ENCODE measurements around the gene RNF11. TPM values are rescaled to one million over a fixed set of nuclear protein-coding genes. Genes with fewer than 3 reads are reported as not detected.
"Not testable (repeated sequence)": the region's sequence is repeated elsewhere in the genome, so short reads cannot be mapped to it uniquely, and the experiment has no call there.

The RNF11 gene
- polyA plus RNA-seq (2012; ENCODE audit: insufficient read depth, insufficient read length): 40.6 TPM

GRCh38 chr1:51235673-51236530 lies at the start of gene RNF11:
Gene RNF11, plus strand, starts transcription at chr1:51236273. Its CDS starts 484 bp downstream, at chr1:51236757.
- peak; percentile 77 for DNase-seq (ENCODE audit: low read depth, low spot score)
- H3K4me3 ChIP-seq (ENCODE audit: low read length): peak within 1 kb of the TSS; percentile 93

GRCh38 chr1:51188230-51188629 lies 47.8 kb upstream of the RNF11 start:
- no peak overlapping the region for H3K4me3 ChIP-seq (ENCODE audit: low read length)

GRCh38 chr1:51189421-51190073 lies 46.5 kb upstream of the RNF11 start:
- no peak overlapping the region for H3K4me3 ChIP-seq (ENCODE audit: low read length)
- DNase-seq (ENCODE audit: low read depth, low spot score): peak; percentile 63

More at GRCh38 chr1:51188230-51188629, 47.8 kb upstream of the RNF11 start:
- DNase-seq (ENCODE audit: low read depth, low spot score): no peak

GRCh38 chr1:51190961-51191360 lies 45.1 kb upstream of the RNF11 start:
- no peak for DNase-seq (ENCODE audit: low read depth, low spot score)
- H3K4me3 ChIP-seq (ENCODE audit: low read length): no peak overlapping the region

- peak; percentile 66 for DNase-seq (ENCODE audit: low read depth, low spot score)
Measured at GRCh38 chr1:51192213-51192843, 43.7 kb upstream of the RNF11 start.

GRCh38 chr1:51193564-51193963 lies 42.5 kb upstream of the RNF11 start:
- no peak for DNase-seq (ENCODE audit: low read depth, low spot score)
- no peak overlapping the region for H3K4me3 ChIP-seq (ENCODE audit: low read length)

More at GRCh38 chr1:51192213-51192843, 43.7 kb upstream of the RNF11 start:
- no peak overlapping the region for H3K4me3 ChIP-seq (ENCODE audit: low read length)

GRCh38 chr1:51203121-51203873 lies 32.8 kb upstream of the RNF11 start:
- H3K4me3 ChIP-seq (ENCODE audit: low read length): no peak overlapping the region
- peak; percentile 66 for DNase-seq (ENCODE audit: low read depth, low spot score)

- no peak overlapping the region for H3K4me3 ChIP-seq (ENCODE audit: low read length)
- no peak for DNase-seq (ENCODE audit: low read depth, low spot score)
Measured at GRCh38 chr1:51203874-51204245, 32.2 kb upstream of the RNF11 start.

GRCh38 chr1:51210055-51210454 lies 26.0 kb upstream of the RNF11 start:
- no peak for DNase-seq (ENCODE audit: low read depth, low spot score)

GRCh38 chr1:51210676-51211075 lies 25.4 kb upstream of the RNF11 start:
- no peak for DNase-seq (ENCODE audit: low read depth, low spot score)

More at GRCh38 chr1:51210055-51210454, 26.0 kb upstream of the RNF11 start:
- no peak overlapping the region for H3K4me3 ChIP-seq (ENCODE audit: low read length)

GRCh38 chr1:51214615-51215131 lies 21.4 kb upstream of the RNF11 start:
- DNase-seq (ENCODE audit: low read depth, low spot score): peak; percentile 77
- H3K4me3 ChIP-seq (ENCODE audit: low read length): no peak overlapping the region

More at GRCh38 chr1:51210676-51211075, 25.4 kb upstream of the RNF11 start:
- no peak overlapping the region for H3K4me3 ChIP-seq (ENCODE audit: low read length)

- no peak overlapping the region for H3K4me3 ChIP-seq (ENCODE audit: low read length)
- DNase-seq (ENCODE audit: low read depth, low spot score): no peak
Measured at GRCh38 chr1:51215169-51215568, 20.9 kb upstream of the RNF11 start.

GRCh38 chr1:51216631-51217030 lies 19.4 kb upstream of the RNF11 start:
- no peak overlapping the region for H3K4me3 ChIP-seq (ENCODE audit: low read length)
- no peak for DNase-seq (ENCODE audit: low read depth, low spot score)

- no peak for DNase-seq (ENCODE audit: low read depth, low spot score)
Measured at GRCh38 chr1:51217101-51217500, 19.0 kb upstream of the RNF11 start.

GRCh38 chr1:51218570-51218969 lies 17.5 kb upstream of the RNF11 start:
- DNase-seq (ENCODE audit: low read depth, low spot score): no peak

More at GRCh38 chr1:51217101-51217500, 19.0 kb upstream of the RNF11 start:
- no peak overlapping the region for H3K4me3 ChIP-seq (ENCODE audit: low read length)

GRCh38 chr1:51219022-51219421 lies 17.1 kb upstream of the RNF11 start:
- no peak for DNase-seq (ENCODE audit: low read depth, low spot score)

More at GRCh38 chr1:51218570-51218969, 17.5 kb upstream of the RNF11 start:
- no peak overlapping the region for H3K4me3 ChIP-seq (ENCODE audit: low read length)

GRCh38 chr1:51221529-51221928 lies 14.5 kb upstream of the RNF11 start:
- not testable (repeated sequence) for DNase-seq (ENCODE audit: low read depth, low spot score)

More at GRCh38 chr1:51219022-51219421, 17.1 kb upstream of the RNF11 start:
- H3K4me3 ChIP-seq (ENCODE audit: low read length): no peak overlapping the region

GRCh38 chr1:51222136-51222787 lies 13.8 kb upstream of the RNF11 start:
- no peak for DNase-seq (ENCODE audit: low read depth, low spot score)
- no peak overlapping the region for H3K4me3 ChIP-seq (ENCODE audit: low read length)

More at GRCh38 chr1:51221529-51221928, 14.5 kb upstream of the RNF11 start:
- H3K4me3 ChIP-seq (ENCODE audit: low read length): not testable (repeated sequence)

All from Jurkat, Clone E6-1 (cell line).